T-helper 1 cell treated with Interleukin-12 subunit alpha and Interleukin-12 subunit beta and Interleukin-4 antibody, amounts not matched to agents 30 μg/mL and 1 μg/mL, for 36 hours (primary cell): Measurements from ENCODE around the gene CCDC127.
A peak's percentile ranks its signal among the peaks of the same experiment; 100 is the strongest.
"Not testable (repeated sequence)": the region's sequence is repeated elsewhere in the genome, so short reads cannot be mapped to it uniquely, and the experiment has no call there.

Source experiments
- H3K27ac Mint-ChIP-seq: one replicate; pipeline ENCODE4 v1.8.0; 2021; ENCODE audit warnings: mild to moderate bottlenecking, mixed read lengths
- H3K27me3 Mint-ChIP-seq: one replicate; pipeline ENCODE4 v1.8.0; 2021; ENCODE audit warnings: low read depth, mixed read lengths
- H3K36me3 Mint-ChIP-seq: one replicate; pipeline ENCODE4 v1.8.0; 2021; ENCODE audit warnings: low read depth, mixed read lengths
- H3K4me1 Mint-ChIP-seq: one replicate; pipeline ENCODE4 v1.8.0; 2021; ENCODE audit warnings: low read depth, mixed read lengths
- H3K4me3 Mint-ChIP-seq: one replicate; pipeline ENCODE4 v1.8.0; 2021; ENCODE audit warnings: mild to moderate bottlenecking, moderate library complexity, mixed read lengths
- H3K9me3 Mint-ChIP-seq: one replicate; pipeline ENCODE4 v1.8.0; 2021; ENCODE audit warnings: mixed read lengths

Gene CCDC127, protein sequence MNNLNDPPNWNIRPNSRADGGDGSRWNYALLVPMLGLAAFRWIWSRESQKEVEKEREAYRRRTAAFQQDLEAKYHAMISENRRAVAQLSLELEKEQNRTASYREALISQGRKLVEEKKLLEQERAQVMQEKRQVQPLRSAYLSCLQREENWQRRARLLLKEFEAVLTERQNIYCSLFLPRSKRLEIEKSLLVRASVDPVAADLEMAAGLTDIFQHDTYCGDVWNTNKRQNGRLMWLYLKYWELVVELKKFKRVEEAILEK

DNA sequence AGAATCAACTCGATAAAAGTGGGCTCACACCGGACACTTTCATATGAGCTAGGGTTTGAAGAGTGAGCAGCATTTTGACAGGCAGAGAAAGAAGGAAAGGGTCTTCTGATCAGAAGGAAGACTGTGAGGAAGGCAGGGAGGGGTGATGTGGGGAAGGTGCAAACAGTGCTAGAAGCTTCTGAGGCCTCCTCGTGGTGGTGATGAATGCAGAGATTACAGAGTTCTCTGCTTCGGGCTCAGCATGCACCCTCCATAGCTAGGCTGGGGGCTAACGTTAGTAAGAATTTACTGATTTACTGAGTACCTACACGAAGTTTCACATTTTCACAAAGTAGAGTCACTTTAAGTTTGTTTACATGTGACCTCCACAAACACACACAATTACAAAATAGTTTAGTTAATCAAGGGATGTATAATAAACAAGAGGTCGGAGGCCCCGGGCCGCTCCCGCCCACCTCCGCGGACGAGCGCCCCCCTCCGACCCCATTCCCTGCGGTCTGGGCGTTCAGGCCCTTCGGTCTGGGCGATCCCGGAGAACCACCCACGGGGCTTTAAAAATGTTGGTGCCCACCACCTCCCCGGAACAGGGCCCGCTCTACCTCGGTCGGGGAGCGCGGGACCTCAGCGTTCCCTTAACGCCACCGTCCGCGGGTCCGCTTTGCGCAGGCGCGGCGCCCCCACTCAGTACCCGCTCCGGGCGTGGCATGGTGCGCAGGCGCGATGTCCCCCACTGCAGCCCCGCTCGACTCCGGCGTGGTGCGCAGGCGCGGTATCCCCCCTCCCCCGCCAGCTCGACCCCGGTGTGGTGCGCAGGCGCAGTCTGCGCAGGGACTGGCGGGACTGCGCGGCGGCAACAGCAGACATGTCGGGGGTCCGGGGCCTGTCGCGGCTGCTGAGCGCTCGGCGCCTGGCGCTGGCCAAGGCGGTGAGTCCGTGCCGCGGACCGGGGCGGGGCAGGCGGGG lies at the start of gene CCDC127, which contains the start of gene SDHA:
Gene CCDC127, minus strand, starts transcription at position 660 of the 963 bp plus-strand sequence. CDS start 1,304 bp downstream, outside the sequence.
Gene SDHA, plus strand, starts transcription at position 827 of the 963 bp plus-strand sequence. Its CDS starts 36 bp downstream, at position 863.
- not testable (repeated sequence) for H3K27me3 Mint-ChIP-seq, H3K9me3 Mint-ChIP-seq
- Mint-ChIP-seq H3K4me1 (peaks cover 44% of the 10 kb centered on the region), H3K27ac (peak within 1 kb of the TSS; percentile 92), H3K36me3 (peaks cover 15% of the 10 kb centered on the region), H3K4me3 (peak within 1 kb of the TSS; percentile 94)

DNA sequence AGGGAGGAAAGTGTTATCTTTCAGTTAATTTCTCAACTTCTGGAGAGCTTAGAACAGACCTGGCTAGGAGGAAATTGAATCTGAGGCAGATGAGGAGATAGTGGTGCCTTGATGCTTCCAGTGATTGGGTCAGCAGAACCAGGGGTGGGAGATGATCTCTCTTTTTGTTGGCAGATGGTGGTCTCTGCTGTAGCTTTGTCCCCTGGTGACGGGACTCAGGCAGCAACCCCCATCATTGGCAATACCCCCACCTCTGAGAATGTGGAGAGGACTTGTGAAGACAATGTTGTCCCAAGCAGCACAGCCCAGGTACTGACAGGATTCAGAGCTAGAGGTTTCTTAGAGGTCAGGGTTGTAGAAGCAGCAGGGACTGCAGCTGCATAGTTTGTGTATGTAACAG lies 49.8 kb upstream of the CCDC127 start:
- Mint-ChIP-seq H3K9me3 (no peaks in the 10 kb centered on the region), H3K27me3 (no peaks in the 10 kb centered on the region), H3K27ac (no peak overlapping the region), H3K36me3 (peaks cover 23% of the 10 kb centered on the region), H3K4me3 (no peak overlapping the region), H3K4me1 (peaks cover 13% of the 10 kb centered on the region)

DNA sequence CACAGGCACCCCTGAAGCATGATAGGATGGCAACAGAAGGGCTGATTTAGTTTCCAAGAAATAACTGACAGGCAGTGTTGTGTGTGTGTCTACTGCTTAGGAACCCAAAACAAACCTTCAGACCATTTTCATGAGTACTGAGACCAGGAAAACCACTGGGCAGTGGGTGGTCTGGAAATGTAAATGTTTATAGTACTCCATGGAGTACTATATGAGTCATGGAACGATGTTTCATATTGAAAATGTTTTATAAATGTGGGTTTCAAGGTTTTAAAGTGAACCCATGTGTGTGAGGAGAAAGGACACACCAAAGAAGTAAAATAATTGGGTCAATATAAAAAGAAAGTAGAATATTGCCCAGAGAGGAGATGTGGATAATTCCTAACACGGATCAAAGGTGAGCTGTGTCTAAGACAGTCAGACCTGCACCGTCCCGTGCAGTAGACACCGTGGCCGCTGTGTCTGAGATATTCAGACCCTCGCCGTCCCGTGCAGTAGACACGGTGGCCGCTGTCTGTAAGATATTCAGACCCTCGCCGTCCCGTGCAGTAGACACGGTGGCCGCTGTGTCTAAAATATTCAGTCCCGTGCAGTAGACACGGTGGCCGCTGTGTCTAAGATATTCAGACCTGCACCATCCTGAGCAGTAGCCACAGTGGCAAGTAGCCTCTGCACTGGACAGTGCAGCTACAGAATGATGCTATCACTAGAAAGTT lies 48.5 kb upstream of the CCDC127 start:
- not testable (repeated sequence) for H3K27ac Mint-ChIP-seq, H3K4me3 Mint-ChIP-seq
- H3K36me3 Mint-ChIP-seq = peaks cover 27% of the 10 kb centered on the region

DNA sequence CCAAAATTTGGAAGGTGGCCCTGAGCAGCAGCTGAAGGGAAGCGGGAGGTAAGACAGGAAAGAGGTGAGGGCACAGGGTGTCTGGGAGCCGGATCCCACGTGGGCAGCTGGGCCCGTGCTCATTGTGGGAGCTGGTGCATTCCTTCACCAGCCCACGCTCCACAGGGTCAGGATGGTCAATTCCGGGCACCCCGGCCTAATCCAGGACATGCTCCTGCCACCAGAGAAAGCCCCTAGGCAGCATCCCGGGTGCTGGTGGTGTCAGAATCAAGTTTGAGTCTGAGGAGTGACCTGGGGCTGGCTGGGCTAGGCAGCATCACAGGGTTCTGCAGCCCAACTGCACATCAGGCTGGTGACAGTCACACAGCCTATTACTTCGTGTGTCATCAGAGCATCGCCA lies 46.4 kb upstream of the CCDC127 start:
- peaks cover 4% of the 10 kb centered on the region for H3K9me3 Mint-ChIP-seq
- peaks cover 1% of the 10 kb centered on the region for H3K4me1 Mint-ChIP-seq
- H3K4me3 Mint-ChIP-seq = no peak overlapping the region
- H3K27me3 Mint-ChIP-seq = no peaks in the 10 kb centered on the region
- H3K27ac Mint-ChIP-seq = no peak overlapping the region
- H3K36me3 Mint-ChIP-seq = peaks cover 24% of the 10 kb centered on the region

More for the DNA sequence above, 48.5 kb upstream of the CCDC127 start:
- H3K27me3 Mint-ChIP-seq, H3K9me3 Mint-ChIP-seq, H3K4me1 Mint-ChIP-seq: not testable (repeated sequence)

DNA sequence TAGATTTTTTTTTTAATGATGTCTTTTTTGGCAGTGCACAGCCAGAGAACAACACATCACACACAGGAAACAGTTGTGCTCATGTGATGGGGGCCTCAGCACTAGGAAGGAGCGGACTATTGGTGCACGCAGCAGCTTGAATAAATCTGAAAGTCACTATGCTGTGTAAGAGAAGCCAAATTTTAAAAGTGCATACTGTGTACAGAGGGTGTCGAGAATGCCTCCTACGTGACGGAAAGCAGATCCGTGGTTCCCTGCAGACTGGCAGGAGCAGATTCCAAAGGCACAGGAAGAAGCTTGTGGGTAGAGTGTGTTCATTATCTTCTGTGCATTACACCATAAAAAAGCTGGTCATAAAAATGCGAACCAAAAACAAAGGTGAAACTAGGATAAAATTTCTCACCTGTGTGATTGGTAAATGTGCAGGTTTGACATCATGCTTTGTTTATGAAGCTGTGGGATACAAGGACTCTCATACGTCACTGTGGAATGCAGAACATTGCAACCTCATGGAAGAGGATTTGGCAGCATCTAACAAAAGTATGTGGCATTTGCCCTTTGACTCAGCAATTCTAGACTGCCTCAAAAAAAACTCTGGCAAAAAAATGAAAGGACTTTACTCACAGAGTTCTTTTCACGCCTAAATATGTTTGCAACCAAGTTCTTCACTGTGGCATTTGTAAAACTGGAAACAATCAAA lies 45.5 kb upstream of the CCDC127 start:
- not testable (repeated sequence) for H3K27me3 Mint-ChIP-seq, H3K9me3 Mint-ChIP-seq, H3K4me1 Mint-ChIP-seq, H3K4me3 Mint-ChIP-seq, H3K27ac Mint-ChIP-seq
- H3K36me3 Mint-ChIP-seq = peaks cover 28% of the 10 kb centered on the region

DNA sequence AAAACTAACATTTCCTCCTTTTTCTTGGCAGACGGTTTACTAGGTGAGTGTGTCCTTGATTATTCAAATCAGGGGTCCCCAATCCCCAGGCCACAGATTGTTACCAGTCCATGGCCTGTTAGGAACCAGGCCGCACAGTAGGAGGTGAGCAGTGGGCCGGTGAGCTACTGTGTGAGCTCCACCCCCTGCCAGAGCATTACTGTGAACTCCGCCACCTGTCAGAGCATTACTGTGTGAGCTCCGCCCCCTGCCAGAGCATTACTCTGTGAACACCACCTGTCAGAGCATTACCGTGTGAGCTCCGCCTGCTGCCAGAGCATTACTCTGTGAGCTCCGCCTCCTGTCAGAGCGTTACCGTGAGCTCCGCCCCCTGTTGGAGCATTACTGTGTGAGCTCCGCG lies 39.2 kb upstream of the CCDC127 start:
- H3K36me3 Mint-ChIP-seq = peaks cover 45% of the 10 kb centered on the region

DNA sequence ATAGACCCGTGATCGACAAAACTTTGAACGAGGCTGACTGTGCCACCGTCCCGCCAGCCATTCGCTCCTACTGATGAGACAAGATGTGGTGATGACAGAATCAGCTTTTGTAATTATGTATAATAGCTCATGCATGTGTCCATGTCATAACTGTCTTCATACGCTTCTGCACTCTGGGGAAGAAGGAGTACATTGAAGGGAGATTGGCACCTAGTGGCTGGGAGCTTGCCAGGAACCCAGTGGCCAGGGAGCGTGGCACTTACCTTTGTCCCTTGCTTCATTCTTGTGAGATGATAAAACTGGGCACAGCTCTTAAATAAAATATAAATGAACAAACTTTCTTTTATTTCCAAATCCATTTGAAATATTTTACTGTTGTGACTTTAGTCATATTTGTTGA lies 38.4 kb upstream of the CCDC127 start:
- Mint-ChIP-seq H3K36me3 (peaks cover 46% of the 10 kb centered on the region), H3K27ac (peak overlapping the region; percentile 18)
- H3K27me3 Mint-ChIP-seq, H3K4me1 Mint-ChIP-seq, H3K9me3 Mint-ChIP-seq, H3K4me3 Mint-ChIP-seq: not testable (repeated sequence)

More for the DNA sequence above, 39.2 kb upstream of the CCDC127 start:
- Mint-ChIP-seq H3K27ac (no peak overlapping the region), H3K27me3 (no peaks in the 10 kb centered on the region), H3K4me3 (no peak overlapping the region), H3K9me3 (peaks cover 7% of the 10 kb centered on the region), H3K4me1 (no peaks in the 10 kb centered on the region)

DNA sequence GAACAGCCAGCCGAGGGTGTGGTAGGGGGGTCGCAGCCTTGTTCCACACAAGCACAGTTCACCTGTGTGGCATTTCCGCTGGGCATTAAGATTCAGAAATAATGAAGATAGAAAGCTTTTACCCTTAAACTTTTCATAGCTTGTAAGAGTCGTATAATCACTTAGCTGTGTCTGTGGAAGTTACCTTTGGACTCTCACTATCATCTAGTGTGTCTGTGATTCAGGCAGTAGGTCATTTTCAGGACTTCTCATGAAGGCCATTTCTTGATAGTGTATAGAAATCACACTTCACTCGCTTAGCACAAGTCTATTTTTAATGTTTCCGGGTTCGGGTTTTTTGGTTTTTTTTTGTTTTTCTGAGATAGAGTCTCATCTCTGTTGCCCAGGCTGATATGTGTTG lies 37.2 kb upstream of the CCDC127 start:
- H3K27ac Mint-ChIP-seq, H3K27me3 Mint-ChIP-seq, H3K4me3 Mint-ChIP-seq, H3K4me1 Mint-ChIP-seq, H3K9me3 Mint-ChIP-seq: not testable (repeated sequence)
- peaks cover 46% of the 10 kb centered on the region for H3K36me3 Mint-ChIP-seq

DNA sequence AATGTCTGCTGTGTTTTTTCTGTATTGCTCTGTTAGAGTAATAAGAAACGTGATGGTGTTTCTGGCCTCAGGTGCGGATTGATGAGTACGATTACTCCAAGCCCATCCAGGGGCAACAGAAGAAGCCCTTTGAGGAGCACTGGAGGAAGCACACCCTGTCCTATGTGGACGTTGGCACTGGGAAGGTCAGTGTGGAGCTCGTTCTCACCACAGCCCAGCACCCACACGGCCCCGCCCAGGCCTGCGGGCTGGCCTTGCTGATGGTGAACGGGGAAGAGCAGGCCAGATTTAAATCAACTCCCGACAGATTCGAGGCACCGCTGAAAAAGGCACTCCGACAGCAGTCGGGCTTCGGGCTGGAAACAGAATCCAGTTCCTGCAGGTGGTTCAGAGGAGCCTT lies 36.4 kb upstream of the CCDC127 start:
- not testable (repeated sequence) for H3K27me3 Mint-ChIP-seq, H3K9me3 Mint-ChIP-seq
- H3K36me3 Mint-ChIP-seq = peaks cover 52% of the 10 kb centered on the region

DNA sequence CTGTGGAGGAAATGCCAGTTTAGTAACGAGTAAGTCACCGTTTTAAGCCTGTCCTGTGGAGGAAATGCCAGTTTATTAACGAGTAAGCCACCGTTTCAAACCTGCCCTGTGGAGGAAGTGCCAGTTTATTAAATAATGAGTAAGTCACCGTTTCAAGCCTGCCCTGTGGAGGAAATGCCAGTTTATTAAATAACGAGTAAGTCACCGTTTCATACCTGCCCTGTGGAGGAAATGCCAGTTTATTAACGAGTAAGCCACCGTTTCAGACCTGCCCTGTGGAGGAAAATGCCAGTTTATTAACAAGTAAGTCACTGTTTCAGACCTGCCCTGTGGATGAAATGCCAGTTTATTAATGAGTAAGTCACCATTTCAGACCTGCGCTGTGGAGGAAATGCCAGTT lies 34.6 kb upstream of the CCDC127 start:
- H3K36me3 Mint-ChIP-seq = peaks cover 56% of the 10 kb centered on the region
- H3K27me3 Mint-ChIP-seq = no peaks in the 10 kb centered on the region

More for the DNA sequence above, 36.4 kb upstream of the CCDC127 start:
- not testable (repeated sequence) for H3K4me3 Mint-ChIP-seq, H3K4me1 Mint-ChIP-seq, H3K27ac Mint-ChIP-seq

DNA sequence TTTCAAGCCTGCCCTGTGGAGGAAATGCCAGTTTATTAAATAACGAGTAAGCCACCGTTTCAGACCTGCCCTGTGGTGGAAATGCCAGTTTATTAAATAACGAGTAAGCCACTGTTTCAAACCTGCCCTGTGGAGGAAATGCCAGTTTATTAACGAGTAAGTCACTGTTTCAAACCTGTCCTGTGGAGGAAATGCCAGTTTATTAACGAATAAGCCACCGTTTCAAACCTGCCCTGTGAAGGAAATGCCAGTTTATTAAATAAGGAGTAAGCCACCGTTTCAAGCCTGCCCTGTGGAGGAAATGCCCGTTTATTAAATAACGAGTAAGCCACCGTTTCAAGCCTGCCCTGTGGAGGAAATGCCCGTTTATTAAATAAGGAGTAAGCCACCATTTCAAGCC lies 34.0 kb upstream of the CCDC127 start:
- H3K4me3 Mint-ChIP-seq, H3K4me1 Mint-ChIP-seq, H3K9me3 Mint-ChIP-seq, H3K27ac Mint-ChIP-seq, H3K27me3 Mint-ChIP-seq: not testable (repeated sequence)
- H3K36me3 Mint-ChIP-seq = peaks cover 56% of the 10 kb centered on the region

More for the DNA sequence above, 34.6 kb upstream of the CCDC127 start:
- no peak overlapping the region for H3K27ac Mint-ChIP-seq
- H3K4me3 Mint-ChIP-seq = no peak overlapping the region
- H3K4me1 Mint-ChIP-seq = no peaks in the 10 kb centered on the region
- H3K9me3 Mint-ChIP-seq = no peaks in the 10 kb centered on the region

DNA sequence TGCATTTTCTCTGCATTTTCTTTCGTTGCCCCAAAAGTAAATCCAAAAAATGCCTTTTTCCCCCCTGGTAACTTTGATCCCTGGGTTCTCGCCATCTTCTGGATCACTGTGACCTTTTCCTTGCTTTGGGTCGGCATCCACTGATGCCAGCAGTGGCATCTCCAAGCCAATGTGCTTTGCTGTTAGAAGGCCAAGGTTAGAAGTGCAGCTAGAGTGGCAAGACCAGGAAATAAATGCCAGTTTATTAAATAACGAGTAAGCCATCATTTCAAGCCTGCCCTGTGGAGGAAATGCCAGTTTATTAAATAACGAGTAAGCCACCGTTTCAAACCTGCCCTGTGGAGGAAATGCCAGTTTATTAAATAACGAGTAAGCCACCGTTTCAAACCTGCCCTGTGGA lies 33.6 kb upstream of the CCDC127 start:
- H3K9me3 Mint-ChIP-seq, H3K4me1 Mint-ChIP-seq, H3K4me3 Mint-ChIP-seq, H3K27me3 Mint-ChIP-seq, H3K27ac Mint-ChIP-seq: not testable (repeated sequence)
- H3K36me3 Mint-ChIP-seq = peaks cover 57% of the 10 kb centered on the region

DNA sequence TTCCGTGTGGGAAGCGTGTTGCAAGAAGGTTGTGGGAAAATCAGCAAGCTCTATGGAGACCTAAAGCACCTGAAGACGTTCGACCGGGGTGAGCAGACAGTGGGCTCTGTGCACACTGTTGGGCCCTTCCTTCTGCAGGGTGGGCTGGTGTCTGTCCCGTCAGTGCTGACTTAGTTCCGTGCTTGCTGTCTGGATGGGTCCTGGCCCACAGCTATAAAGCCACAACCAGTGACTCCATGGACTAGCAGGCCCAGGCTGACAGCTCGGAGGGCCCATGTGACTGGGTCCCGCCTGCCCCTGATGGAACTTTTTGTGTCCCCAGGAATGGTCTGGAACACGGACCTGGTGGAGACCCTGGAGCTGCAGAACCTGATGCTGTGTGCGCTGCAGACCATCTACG lies 33.1 kb upstream of the CCDC127 start:
- not testable (repeated sequence) for H3K27ac Mint-ChIP-seq, H3K4me1 Mint-ChIP-seq, H3K9me3 Mint-ChIP-seq, H3K27me3 Mint-ChIP-seq, H3K4me3 Mint-ChIP-seq
- peaks cover 52% of the 10 kb centered on the region for H3K36me3 Mint-ChIP-seq

DNA sequence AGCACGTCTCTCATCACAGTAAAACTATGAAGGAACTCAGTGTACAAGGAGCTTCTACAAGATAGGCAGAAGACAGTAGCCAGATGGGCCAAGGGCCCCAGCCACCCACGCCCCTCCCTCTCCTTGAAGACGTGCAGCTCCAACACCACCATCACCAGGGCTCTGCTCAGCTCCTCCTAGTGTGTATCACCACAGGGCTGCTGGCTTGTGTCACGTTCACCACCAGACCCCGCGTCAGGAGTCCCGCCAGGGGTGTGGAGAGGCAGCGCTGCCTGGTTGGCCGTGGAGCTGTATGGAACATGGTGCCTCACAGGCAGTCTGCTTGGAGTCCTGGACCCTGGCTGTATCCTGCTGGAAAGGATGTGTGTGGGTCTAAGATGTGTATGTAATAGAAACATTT lies 32.4 kb upstream of the CCDC127 start:
- H3K27me3 Mint-ChIP-seq, H3K27ac Mint-ChIP-seq, H3K4me3 Mint-ChIP-seq, H3K4me1 Mint-ChIP-seq, H3K9me3 Mint-ChIP-seq: not testable (repeated sequence)
- H3K36me3 Mint-ChIP-seq = peaks cover 50% of the 10 kb centered on the region
